Measurements from ENCODE around the gene IGDCC3. TPM values are rescaled to one million over a fixed set of nuclear protein-coding genes. Genes with fewer than 3 reads are reported as not detected.
"Not testable (repeated sequence)": the region's sequence is repeated elsewhere in the genome, so short reads cannot be mapped to it uniquely, and the experiment has no call there.

IGDCC3 gene
- total RNA-seq, 2 experiments from 2014 or later = not detected

GRCh38 chr15:65355173-65355987 is 22.4 kb downstream of the IGDCC3 start:
- Mint-ChIP-seq H3K4me1 (peaks cover 5% of the 10 kb centered on the region), H3K27me3 (peaks cover 58% of the 10 kb centered on the region), H3K9me3 (peaks cover 16% of the 10 kb centered on the region), H3K27ac (no peak overlapping the region), H3K36me3 (ENCODE audit: low read depth) (peaks cover 3% of the 10 kb centered on the region), H3K4me3 (no peak overlapping the region)
- POLR2A ChIA-PET = no interaction called here
- CTCF ChIA-PET = no interaction called here
- DNase-seq = no peak

GRCh38 chr15:65354835-65355172 is 23.0 kb downstream of the IGDCC3 start:
- no peak overlapping the region for H3K4me3 Mint-ChIP-seq
- H3K36me3 Mint-ChIP-seq (ENCODE audit: low read depth) = peaks cover 3% of the 10 kb centered on the region
- CTCF ChIA-PET = no interaction called here
- peaks cover 16% of the 10 kb centered on the region for H3K9me3 Mint-ChIP-seq
- H3K4me1 Mint-ChIP-seq = peaks cover 5% of the 10 kb centered on the region
- DNase-seq = no peak
- no peak overlapping the region for H3K27ac Mint-ChIP-seq
- POLR2A ChIA-PET = no interaction called here
- H3K27me3 Mint-ChIP-seq = peaks cover 58% of the 10 kb centered on the region

GRCh38 chr15:65351972-65352371 is 25.8 kb downstream of the IGDCC3 start:
- Mint-ChIP-seq H3K27me3 (peaks cover 44% of the 10 kb centered on the region), H3K9me3 (peaks cover 16% of the 10 kb centered on the region)
- POLR2A ChIA-PET; H3K4me1 Mint-ChIP-seq; H3K4me3 Mint-ChIP-seq; H3K36me3 Mint-ChIP-seq (ENCODE audit: low read depth); H3K27ac Mint-ChIP-seq; DNase-seq; CTCF ChIA-PET: not testable (repeated sequence)

DNA sequence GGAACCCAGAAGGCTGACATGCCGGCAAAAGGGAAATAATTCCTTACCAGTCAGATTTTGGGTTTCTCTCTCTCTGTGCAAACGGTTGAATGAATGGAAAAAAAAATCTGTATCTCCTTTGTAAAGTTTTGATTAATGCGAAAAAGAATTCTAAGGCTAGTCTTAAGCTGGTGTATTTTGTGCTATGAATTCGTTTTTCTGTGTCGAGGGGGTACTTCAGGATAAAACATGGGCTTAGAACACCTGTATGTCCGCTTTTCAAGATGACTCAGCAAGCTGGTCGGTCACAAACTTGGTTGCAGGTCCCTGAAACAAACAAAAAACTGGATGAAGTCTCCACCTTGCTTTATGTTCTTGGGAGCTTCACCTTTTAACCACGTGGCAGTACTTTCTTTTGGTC is 28.5 kb downstream of the IGDCC3 start:
- POLR2A ChIA-PET = no interaction called here
- Mint-ChIP-seq H3K27me3 (peaks cover 31% of the 10 kb centered on the region), H3K36me3 (ENCODE audit: low read depth) (no peaks in the 10 kb centered on the region), H3K27ac (no peak overlapping the region), H3K4me3 (no peak overlapping the region), H3K4me1 (no peaks in the 10 kb centered on the region), H3K9me3 (peaks cover 13% of the 10 kb centered on the region)
- CTCF ChIA-PET = no interaction called here
- DNase-seq = no peak

- H3K36me3 Mint-ChIP-seq (ENCODE audit: low read depth); H3K4me1 Mint-ChIP-seq; POLR2A ChIA-PET; DNase-seq; H3K9me3 Mint-ChIP-seq; H3K27ac Mint-ChIP-seq; CTCF ChIA-PET; H3K4me3 Mint-ChIP-seq: not testable (repeated sequence)
- H3K27me3 Mint-ChIP-seq = peaks cover 19% of the 10 kb centered on the region
These were observed 30.0 kb downstream of the IGDCC3 start for GRCh38 chr15:65347756-65348155.

GRCh38 chr15:65346856-65347598 is 30.8 kb downstream of the IGDCC3 start:
- no peaks in the 10 kb centered on the region for H3K36me3 Mint-ChIP-seq (ENCODE audit: low read depth)
- CTCF ChIA-PET = no interaction called here
- no peak overlapping the region for H3K27ac Mint-ChIP-seq
- no peak for DNase-seq
- peaks cover 13% of the 10 kb centered on the region for H3K27me3 Mint-ChIP-seq
- POLR2A ChIA-PET = no interaction called here
- H3K9me3 Mint-ChIP-seq = peaks cover 4% of the 10 kb centered on the region
- H3K4me3 Mint-ChIP-seq = no peak overlapping the region
- H3K4me1 Mint-ChIP-seq = no peaks in the 10 kb centered on the region

DNA sequence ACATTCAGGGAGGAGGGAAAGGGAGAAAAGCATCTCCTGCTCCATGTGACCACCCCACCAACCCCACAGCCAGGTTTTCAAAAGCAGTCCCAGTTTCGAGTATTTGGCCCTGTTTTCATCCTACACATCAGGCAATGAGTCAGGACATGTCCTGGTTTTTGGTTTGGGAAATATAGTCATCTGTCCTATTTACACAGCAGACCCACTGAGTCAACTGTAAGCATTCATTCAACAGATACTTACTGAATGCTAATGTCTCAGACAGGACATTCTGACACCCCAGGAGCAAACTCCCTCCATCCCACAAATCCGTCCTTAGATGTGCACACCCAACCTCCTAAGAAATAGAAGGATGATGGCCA is 32.9 kb downstream of the IGDCC3 start:
- Mint-ChIP-seq H3K4me3 (no peak overlapping the region), H3K27me3 (peaks cover 13% of the 10 kb centered on the region), H3K9me3 (no peaks in the 10 kb centered on the region), H3K36me3 (ENCODE audit: low read depth) (no peaks in the 10 kb centered on the region), H3K4me1 (peaks cover under 1% of the 10 kb centered on the region), H3K27ac (no peak overlapping the region)
- CTCF ChIA-PET = no interaction called here
- POLR2A ChIA-PET = no interaction called here
- DNase-seq = no peak

DNA sequence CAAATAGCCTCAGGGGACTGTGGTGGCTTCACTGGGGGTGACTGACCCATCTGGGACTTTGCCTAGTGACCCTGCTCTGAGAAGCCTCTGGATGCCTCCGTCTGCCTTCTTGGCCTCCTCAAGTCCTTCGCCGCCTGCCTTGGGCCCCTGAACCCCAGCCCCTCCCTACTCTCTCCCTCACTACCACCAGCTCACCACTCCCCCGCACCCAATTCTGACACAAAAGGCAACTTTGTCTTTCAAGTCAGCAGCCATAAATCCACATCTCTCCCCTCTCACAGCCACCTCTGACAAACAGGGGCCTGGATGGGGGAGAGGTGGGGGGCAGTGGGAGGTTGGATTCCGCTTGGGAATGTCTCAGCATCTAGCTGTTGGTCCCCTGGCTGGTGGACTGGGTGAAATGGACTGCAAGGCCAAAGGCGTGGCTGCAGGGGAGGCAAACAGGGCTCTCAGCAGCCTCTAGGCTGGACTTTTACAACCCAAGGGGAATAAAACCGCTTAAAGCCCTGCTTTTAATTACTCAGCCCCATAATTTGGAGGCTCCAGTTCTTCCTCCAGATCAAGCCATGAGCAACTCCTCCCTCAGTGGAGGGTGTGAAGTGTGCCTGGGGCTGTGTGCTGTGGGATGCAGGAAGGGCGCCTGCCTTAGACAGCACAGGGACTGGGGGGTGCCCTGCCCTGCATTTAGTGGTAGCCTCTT is 33.4 kb downstream of the IGDCC3 start:
- ChIA-PET POLR2A (interaction anchor here (1.5 kb wide), 1 partner anchor 13 kb away, joined by 3 read pairs; no protein-coding TSS in a partner anchor), CTCF (no interaction called here)
- Mint-ChIP-seq H3K27me3 (peaks cover 12% of the 10 kb centered on the region), H3K36me3 (ENCODE audit: low read depth) (no peaks in the 10 kb centered on the region), H3K9me3 (no peaks in the 10 kb centered on the region), H3K4me3 (no peak overlapping the region), H3K4me1 (peaks cover 4% of the 10 kb centered on the region), H3K27ac (no peak overlapping the region)
- no peak for DNase-seq

GRCh38 chr15:65343374-65343981 is 34.3 kb downstream of the IGDCC3 start:
- POLR2A ChIA-PET = interaction anchor here (1.5 kb wide), 2 partner anchors 14 to 39 kb away, joined by 3 read pairs; partner anchors contain the start of gene RNU5B-1
- H3K4me1 Mint-ChIP-seq = peaks cover 4% of the 10 kb centered on the region
- H3K9me3 Mint-ChIP-seq = no peaks in the 10 kb centered on the region
- H3K27ac Mint-ChIP-seq = no peak overlapping the region
- DNase-seq = no peak
- no peaks in the 10 kb centered on the region for H3K36me3 Mint-ChIP-seq (ENCODE audit: low read depth)
- CTCF ChIA-PET = no interaction called here
- peaks cover 12% of the 10 kb centered on the region for H3K27me3 Mint-ChIP-seq
- no peak overlapping the region for H3K4me3 Mint-ChIP-seq

- ChIA-PET CTCF (no interaction called here), POLR2A (interaction anchor here (1.5 kb wide), 1 partner anchor 38 kb away, joined by 3 read pairs; the partner anchor contains the start of gene RNU5B-1)
- no peak for DNase-seq
- H3K27ac Mint-ChIP-seq = no peak overlapping the region
- H3K36me3 Mint-ChIP-seq (ENCODE audit: low read depth) = no peaks in the 10 kb centered on the region
- H3K27me3 Mint-ChIP-seq = peaks cover 12% of the 10 kb centered on the region
- H3K9me3 Mint-ChIP-seq = no peaks in the 10 kb centered on the region
- H3K4me3 Mint-ChIP-seq = no peak overlapping the region
- H3K4me1 Mint-ChIP-seq = peaks cover 4% of the 10 kb centered on the region
These were observed 35.3 kb downstream of the IGDCC3 start for GRCh38 chr15:65342493-65342892.

DNA sequence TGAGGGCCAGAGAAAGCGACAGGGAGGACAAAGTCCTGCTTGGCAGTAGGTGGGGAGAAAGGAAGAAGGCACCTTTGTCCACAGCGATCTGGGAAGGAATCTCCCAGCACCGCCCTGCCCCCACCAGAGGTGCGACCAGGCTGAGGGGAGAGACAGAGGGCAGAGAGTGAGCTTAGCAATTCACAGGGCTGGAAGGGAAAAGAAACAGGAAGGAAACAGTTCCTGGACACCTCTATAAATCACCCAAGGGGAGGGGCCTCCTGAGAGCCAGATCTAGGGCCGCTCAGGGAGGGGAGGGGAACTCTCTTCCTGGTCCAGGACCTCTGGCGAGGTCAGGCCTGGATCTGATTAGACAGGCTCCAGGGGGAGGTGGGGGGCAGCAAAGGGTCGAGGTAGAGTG is 37.9 kb downstream of the IGDCC3 start:
- ChIA-PET POLR2A (interaction anchor here (1.0 kb wide), 1 partner anchor 35 kb away, joined by 3 read pairs; the partner anchor contains the start of gene RNU5B-1), CTCF (interaction anchor here (1.0 kb wide), 1 partner anchor 45 kb away, joined by 3 read pairs; no protein-coding TSS in a partner anchor)
- no peak overlapping the region for H3K27ac Mint-ChIP-seq
- no peaks in the 10 kb centered on the region for H3K9me3 Mint-ChIP-seq
- no peak overlapping the region for H3K4me3 Mint-ChIP-seq
- H3K27me3 Mint-ChIP-seq = peaks cover 7% of the 10 kb centered on the region
- peaks cover 4% of the 10 kb centered on the region for H3K4me1 Mint-ChIP-seq
- no peak for DNase-seq
- no peaks in the 10 kb centered on the region for H3K36me3 Mint-ChIP-seq (ENCODE audit: low read depth)

GRCh38 chr15:65339416-65339815 is 38.4 kb downstream of the IGDCC3 start:
- H3K9me3 Mint-ChIP-seq = no peaks in the 10 kb centered on the region
- no peak overlapping the region for H3K4me3 Mint-ChIP-seq
- no peak for DNase-seq
- no peaks in the 10 kb centered on the region for H3K36me3 Mint-ChIP-seq (ENCODE audit: low read depth)
- no peak overlapping the region for H3K27ac Mint-ChIP-seq
- H3K4me1 Mint-ChIP-seq = peaks cover 4% of the 10 kb centered on the region
- CTCF ChIA-PET = no interaction called here
- POLR2A ChIA-PET = interaction anchor here (1.0 kb wide), 1 partner anchor 38 kb away, joined by 3 read pairs; no protein-coding TSS in a partner anchor
- peaks cover 7% of the 10 kb centered on the region for H3K27me3 Mint-ChIP-seq

GRCh38 chr15:65338823-65339222 is 39.0 kb downstream of the IGDCC3 start:
- no peak for DNase-seq
- CTCF ChIA-PET = interaction anchor here (1.2 kb wide), 1 partner anchor 20 kb away, joined by 5 read pairs; no protein-coding TSS in a partner anchor
- no peaks in the 10 kb centered on the region for H3K36me3 Mint-ChIP-seq (ENCODE audit: low read depth)
- H3K9me3 Mint-ChIP-seq = no peaks in the 10 kb centered on the region
- peaks cover 7% of the 10 kb centered on the region for H3K27me3 Mint-ChIP-seq
- no peak overlapping the region for H3K27ac Mint-ChIP-seq
- no peak overlapping the region for H3K4me3 Mint-ChIP-seq
- POLR2A ChIA-PET = interaction anchor here (1.0 kb wide), 1 partner anchor 38 kb away, joined by 3 read pairs; no protein-coding TSS in a partner anchor
- H3K4me1 Mint-ChIP-seq = peaks cover 4% of the 10 kb centered on the region
